Esophagus squamous epithelium (tissue), 5 donors: ENCODE data around the gene CCDC154. TPM values are rescaled to one million over a fixed set of nuclear protein-coding genes. Genes with fewer than 3 reads are reported as not detected.

ENCODE experiments used
- DNase-seq: peaks from one replicate; lab custom pipeline; 2025; lab: John Stamatoyannopoulos, UW
- H3K27ac ChIP-seq, 4 donors: fragments of 200-600 bp; sonication (generic); one replicate each; pipeline ENCODE4 v1.5.1; 2016 to 2019; ENCODE audit warnings: mild to moderate bottlenecking in 1 of 4
- H3K27me3 ChIP-seq, 4 donors: fragments of 200-600 bp; sonication (generic); 1 replicate in 3 of 4; 2 replicates in 1 of 4; pipeline versions ENCODE4 v1.5.1 to v1.6.0; 2017 to 2021; ENCODE audit warnings: antibody characterized with exemption in 1 of 4
- H3K36me3 ChIP-seq, 3 donors: fragments of 200-600 bp; sonication (generic); one replicate each; pipeline ENCODE4 v1.5.1; 2016 to 2019
- H3K4me1 ChIP-seq, 3 donors: fragments of 200-600 bp; sonication (generic); one replicate each; pipeline ENCODE4 v1.5.1; 2017 to 2019
- H3K4me3 ChIP-seq, 4 donors: fragments of 200-600 bp; sonication (generic); 1 replicate in 3 of 4; 2 replicates in 1 of 4; pipeline ENCODE4 v1.5.1; 2016 to 2019; ENCODE audit warnings: mild to moderate bottlenecking in 2 of 4, moderate library complexity in 1 of 4
- H3K9me3 ChIP-seq, 3 donors: fragments of 200-600 bp; sonication (generic); one replicate each; pipeline ENCODE4 v1.5.1; 2016 to 2019
- POLR2A ChIP-seq, 4 donors: fragments of 450-650 bp; IDR thresholded peaks; one replicate each; pipeline ENCODE4 v1.6.1; 2017; ENCODE audit warnings: antibody characterized with exemption in 4 of 4, mild to moderate bottlenecking in 4 of 4, moderate library complexity in 3 of 4
- WGBS, 2 donors: methylation state at CpG; one replicate each; pipeline ENCODE4 v1.1.5; 2018; 5-methylcytosine and 5-hydroxymethylcytosine counted together
- intact Hi-C: fragments of 100-400 bp; cut with DNase I; formaldehyde crosslinking; loops from one replicate; pipeline ENCODE4 v1.15.0; 2022
- total RNA-seq, 4 donors: library from RNA; depleted of rRNA; stranded (reverse); fragments of >200 nt; gene quantifications; one replicate each; pipeline ENCODE4 v1.1.0, GENCODE V29; 2016
- TF ChIP-seq, protein P1 (sequence below), 6 experiments: fragments of 450-650 bp in 4 of 6; fragments of 200-600 bp in 2 of 6; sonication (generic) in 2 of 6; IDR thresholded peaks; one replicate each; pipeline ENCODE4 v1.5.1; 2016 to 2019; ENCODE audit warnings: antibody characterized with exemption in 6 of 6, mild to moderate bottlenecking in 4 of 6, moderate library complexity in 4 of 6
- donor health status: DM: yes; HTN: yes; CAD: no.

Gene CCDC154
- total RNA-seq, 4 donors from 2014 or later: 0.95 TPM; not detected in 3

DNA sequence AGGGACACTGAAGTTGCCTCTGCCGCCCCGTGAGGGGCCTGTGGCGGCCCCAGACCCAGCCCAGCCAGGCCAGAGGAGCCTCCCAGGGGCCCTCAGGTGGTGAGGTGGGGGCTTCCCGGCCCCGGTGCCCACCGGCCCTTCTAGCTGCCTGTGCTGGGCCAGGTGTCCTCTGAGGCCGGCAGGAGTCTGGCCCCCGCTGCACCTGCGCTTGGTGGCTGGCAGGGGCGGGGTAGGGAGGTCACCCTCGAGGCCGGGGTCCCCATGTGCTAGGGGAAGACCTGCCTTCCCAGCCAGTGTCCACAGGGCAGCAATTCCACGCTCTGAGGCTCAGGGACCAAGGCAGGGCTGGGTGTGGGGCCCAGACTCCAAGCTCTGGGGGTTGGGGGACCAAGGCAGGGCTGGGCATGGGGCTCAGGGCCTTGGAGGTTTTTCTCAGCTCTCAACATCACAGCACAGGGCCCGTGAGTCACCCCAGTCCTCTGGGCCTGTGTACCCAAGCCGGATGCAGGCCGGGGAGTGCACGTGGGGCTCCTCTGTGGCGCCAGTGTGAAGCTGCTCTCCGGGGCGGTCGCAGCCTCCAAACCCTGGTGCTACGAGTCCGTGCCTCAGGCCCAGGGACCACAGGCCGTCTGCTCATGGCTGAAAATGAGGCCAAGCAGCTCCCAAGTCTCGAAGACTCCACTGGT is 1.3 kb upstream of the CCDC154 start:
- Histone ChIP-seq H3K4me3 (no peak overlapping the region), H3K27ac (no peak overlapping the region), H3K9me3 (no peaks in the 10 kb centered on the region), H3K36me3 (peaks cover 0 to 55% (median 13%) of the 10 kb centered on the region in 3 donors), H3K27me3 (no peaks in the 10 kb centered on the region), H3K4me1 (no peaks in the 10 kb centered on the region)
- 90% methylated on average over 2 of the region's 25 CpGs; no CpG with 5 or more reads in 1 of the 2 donors for WGBS, 2 donors
- TF ChIP-seq, protein P1, sequence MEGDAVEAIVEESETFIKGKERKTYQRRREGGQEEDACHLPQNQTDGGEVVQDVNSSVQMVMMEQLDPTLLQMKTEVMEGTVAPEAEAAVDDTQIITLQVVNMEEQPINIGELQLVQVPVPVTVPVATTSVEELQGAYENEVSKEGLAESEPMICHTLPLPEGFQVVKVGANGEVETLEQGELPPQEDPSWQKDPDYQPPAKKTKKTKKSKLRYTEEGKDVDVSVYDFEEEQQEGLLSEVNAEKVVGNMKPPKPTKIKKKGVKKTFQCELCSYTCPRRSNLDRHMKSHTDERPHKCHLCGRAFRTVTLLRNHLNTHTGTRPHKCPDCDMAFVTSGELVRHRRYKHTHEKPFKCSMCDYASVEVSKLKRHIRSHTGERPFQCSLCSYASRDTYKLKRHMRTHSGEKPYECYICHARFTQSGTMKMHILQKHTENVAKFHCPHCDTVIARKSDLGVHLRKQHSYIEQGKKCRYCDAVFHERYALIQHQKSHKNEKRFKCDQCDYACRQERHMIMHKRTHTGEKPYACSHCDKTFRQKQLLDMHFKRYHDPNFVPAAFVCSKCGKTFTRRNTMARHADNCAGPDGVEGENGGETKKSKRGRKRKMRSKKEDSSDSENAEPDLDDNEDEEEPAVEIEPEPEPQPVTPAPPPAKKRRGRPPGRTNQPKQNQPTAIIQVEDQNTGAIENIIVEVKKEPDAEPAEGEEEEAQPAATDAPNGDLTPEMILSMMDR (IDR thresholded peaks at IDR 0.05): no peak
- TF ChIP-seq POLR2A (IDR thresholded peaks at IDR 0.05): no peak
- intact Hi-C loops: no loop called here
- DNase-seq: no peak

DNA sequence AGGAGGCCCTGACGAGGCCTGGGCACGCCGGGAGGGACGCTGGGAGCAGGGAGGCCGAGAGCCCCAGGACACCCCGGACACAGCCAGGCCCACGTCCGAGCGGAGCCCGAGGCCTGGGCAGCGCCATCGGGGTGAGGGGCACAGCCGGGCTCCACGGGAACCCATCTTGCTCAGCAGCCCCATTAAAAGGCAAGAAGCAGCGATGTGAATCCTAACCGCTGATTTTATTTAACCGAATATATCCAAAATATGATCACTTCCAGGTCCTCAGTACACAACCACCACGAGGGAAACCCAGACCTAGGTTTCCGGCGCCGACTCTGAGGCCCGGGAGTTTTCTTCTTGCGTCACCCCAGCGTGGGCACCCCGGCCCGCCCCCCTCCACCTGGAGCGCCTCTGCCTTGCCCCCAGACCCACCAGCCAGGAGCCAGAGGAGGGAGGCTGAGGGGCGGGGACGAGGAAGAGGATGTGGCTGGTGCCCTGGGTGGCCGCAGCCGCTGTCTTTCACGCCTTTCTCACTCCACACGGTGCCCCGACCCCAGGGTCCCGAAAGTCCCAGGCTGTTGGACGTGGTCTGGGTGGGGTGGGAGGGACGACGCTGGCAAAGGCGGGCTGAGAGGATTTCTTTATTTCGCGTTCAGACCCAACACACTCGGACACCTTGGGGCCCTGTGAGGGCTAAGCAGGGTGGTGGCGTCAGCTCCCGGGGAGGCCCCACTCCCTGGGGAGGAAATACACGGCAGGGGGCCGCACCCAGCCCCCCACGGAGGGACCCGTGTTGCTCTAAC is 568 bp upstream of the CCDC154 start:
- no peak overlapping the region for H3K4me3 ChIP-seq

DNA sequence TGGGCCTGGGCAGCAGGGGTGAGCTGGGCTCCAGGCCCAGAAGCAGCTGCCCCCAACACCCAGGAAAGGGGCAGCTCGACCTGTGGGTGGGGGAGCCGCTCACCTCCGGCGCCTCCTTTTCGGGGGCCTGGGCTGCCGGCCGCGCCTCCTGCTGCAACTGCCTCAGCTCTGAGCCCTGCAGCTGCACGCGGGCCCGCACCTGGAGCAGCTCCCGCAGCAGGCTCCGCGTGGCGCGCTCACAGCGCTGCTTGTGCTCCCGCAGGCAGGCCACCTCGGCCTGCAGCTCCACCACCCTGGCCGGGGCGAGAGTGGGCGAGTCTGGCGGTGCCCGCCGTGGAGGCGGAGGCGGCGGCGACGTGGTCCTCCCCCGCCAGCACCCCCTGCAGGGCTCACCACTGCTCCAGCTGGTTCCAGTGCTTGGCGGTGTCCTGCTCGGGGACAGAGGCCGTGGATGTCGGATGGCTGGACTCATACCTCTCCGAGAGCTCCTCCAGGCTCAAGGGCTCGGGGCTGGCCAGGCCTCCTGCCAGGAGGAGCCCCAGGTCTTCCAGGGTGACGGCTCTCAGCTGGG is 868 bp downstream of the CCDC154 start:
- WGBS, 2 donors: no CpG with 5 or more reads among the region's 38 CpGs

More for the DNA sequence above, 568 bp upstream of the CCDC154 start:
- no peaks in the 10 kb centered on the region for H3K9me3 ChIP-seq
- H3K27me3 ChIP-seq: no peaks in the 10 kb centered on the region
- H3K4me1 ChIP-seq: no peaks in the 10 kb centered on the region
- intact Hi-C loops: no loop called here
- H3K36me3 ChIP-seq: peaks cover 0 to 47% (median 6%) of the 10 kb centered on the region in 3 donors
- 81 to 86% methylated on average over 10 to 16 of the region's 48 CpGs for WGBS, 2 donors
- H3K27ac ChIP-seq: no peak overlapping the region
- TF ChIP-seq, protein P1 (IDR thresholded peaks at IDR 0.05): no peak
- TF ChIP-seq POLR2A (IDR thresholded peaks at IDR 0.05): no peak
- no peak for DNase-seq

GRCh38 chr16:1442697-1443096 is 1.7 kb downstream of the CCDC154 start:
- intact Hi-C loops: no loop called here
- H3K27ac ChIP-seq: no peak overlapping the region
- 80 to 100% methylated on average over 1 to 5 of the region's 24 CpGs for WGBS, 2 donors

More for the DNA sequence above, 868 bp downstream of the CCDC154 start:
- Histone ChIP-seq H3K9me3 (no peaks in the 10 kb centered on the region), H3K27ac (no peak overlapping the region), H3K4me3 (no peak overlapping the region), H3K4me1 (no peaks in the 10 kb centered on the region), H3K27me3 (no peaks in the 10 kb centered on the region), H3K36me3 (peaks cover 0 to 33% (median 4%) of the 10 kb centered on the region in 3 donors)
- intact Hi-C loops: no loop called here
- no peak for DNase-seq
- TF ChIP-seq, protein P1 (IDR thresholded peaks at IDR 0.05): no peak
- TF ChIP-seq POLR2A (IDR thresholded peaks at IDR 0.05): no peak

More at GRCh38 chr16:1442697-1443096, 1.7 kb downstream of the CCDC154 start:
- H3K4me1 ChIP-seq: no peaks in the 10 kb centered on the region
- H3K9me3 ChIP-seq: no peaks in the 10 kb centered on the region
- TF ChIP-seq, protein P1 (IDR thresholded peaks at IDR 0.05): no peak
- no peak for TF ChIP-seq POLR2A (IDR thresholded peaks at IDR 0.05)
- no peaks in the 10 kb centered on the region for H3K27me3 ChIP-seq
- peaks cover 0 to 25% (median 4%) of the 10 kb centered on the region in 3 donors for H3K36me3 ChIP-seq
- DNase-seq: no peak
- H3K4me3 ChIP-seq: no peak overlapping the region
